PC-3 (cell line): Measurements from ENCODE around the gene COL3A1.

ENCODE experiments used
- CTCF ChIP-seq: fragments of 300-600 bp; sonication (generic); conservative IDR thresholded peaks from 2 replicates; pipeline ENCODE4 v1.5.1; 2017; ENCODE audit warnings: antibody characterized with exemption, low read depth, mild to moderate bottlenecking, low read length
- EZH2 ChIP-seq: fragments of 300-600 bp; sonication (generic); IDR thresholded peaks from one replicate; pipeline ENCODE4 v1.6.1; 2017; ENCODE audit warnings: antibody characterized with exemption, mild to moderate bottlenecking, low read length; ENCODE audit not compliant: unreplicated experiment

- TF ChIP-seq CTCF (no peak), EZH2 (no peak)
Measured at GRCh38 chr2:188956961-188957360, 17.2 kb upstream of the COL3A1 start.
